MM.1S (cell line): ENCODE data around the gene OSER1.

ENCODE experiments used
- DNase-seq: peaks from one replicate; pipeline ENCODE4 v3.0.0-alpha.2; 2015
- H2AFZ ChIP-seq: fragments of 300-600 bp; sonication (generic); 2 replicates; pipeline ENCODE4 v1.6.0; 2016; ENCODE audit warnings: antibody characterized with exemption, low read length
- H3F3A ChIP-seq: fragments of 300-600 bp; sonication (generic); 2 replicates; pipeline ENCODE4 v1.6.1; 2016; ENCODE audit warnings: mild to moderate bottlenecking, antibody characterized with exemption, low read length, moderate library complexity, mixed read lengths; ENCODE audit not compliant: insufficient read depth
- H3K27ac ChIP-seq: fragments of 300-600 bp; sonication (generic); 2 replicates; pipeline ENCODE4 v1.5.1; 2016; ENCODE audit warnings: mild to moderate bottlenecking, low read length
- H3K27me3 ChIP-seq: fragments of 300-600 bp; sonication (generic); replicated peaks from 2 replicates; pipeline ENCODE4 v1.6.0; 2016; ENCODE audit warnings: low read length; ENCODE audit not compliant: insufficient read depth
- H3K36me3 ChIP-seq: fragments of 300-600 bp; sonication (generic); replicated peaks from 2 replicates; pipeline ENCODE4 v1.6.1; 2016; ENCODE audit warnings: mild to moderate bottlenecking, low read length, mixed read lengths; ENCODE audit not compliant: insufficient read depth
- H3K4me1 ChIP-seq: fragments of 300-600 bp; sonication (generic); 2 replicates; pipeline ENCODE4 v1.6.1; 2016; ENCODE audit warnings: low read length, mixed read lengths
- H3K4me2 ChIP-seq: fragments of 300-600 bp; sonication (generic); 2 replicates; pipeline ENCODE4 v1.6.0; 2016; ENCODE audit warnings: low read depth, low read length
- H3K4me3 ChIP-seq: fragments of 300-600 bp; sonication (generic); 2 replicates; pipeline ENCODE4 v1.5.1; 2016; ENCODE audit warnings: low read length, mixed read lengths
- H3K79me2 ChIP-seq: fragments of 300-600 bp; sonication (generic); 2 replicates; pipeline ENCODE4 v1.6.1; 2016; ENCODE audit warnings: mixed run types, low read length, mixed read lengths
- H3K9ac ChIP-seq: fragments of 300-600 bp; sonication (generic); 2 replicates; pipeline ENCODE4 v1.6.1; 2016; ENCODE audit warnings: low read length, mixed read lengths
- H3K9me2 ChIP-seq: fragments of 300-600 bp; sonication (generic); replicated peaks from 2 replicates; pipeline ENCODE4 v1.6.1; 2016; ENCODE audit warnings: mild to moderate bottlenecking, low read length, mixed read lengths; ENCODE audit not compliant: insufficient read depth
- H3K9me3 ChIP-seq: fragments of 300-600 bp; sonication (generic); replicated peaks from 2 replicates; pipeline ENCODE4 v1.6.1; 2016; ENCODE audit warnings: mild to moderate bottlenecking, low read length, mixed read lengths; ENCODE audit not compliant: insufficient read depth
- H4K20me1 ChIP-seq: fragments of 300-600 bp; sonication (generic); 2 replicates; pipeline ENCODE4 v1.6.1; 2016; ENCODE audit warnings: mild to moderate bottlenecking, low read length, moderate library complexity, mixed read lengths; ENCODE audit not compliant: insufficient read depth
- CTCF ChIP-seq: fragments of 300-600 bp; sonication (generic); IDR thresholded peaks from 2 replicates; pipeline ENCODE4 v1.5.1; 2016; ENCODE audit warnings: antibody characterized with exemption, low read length, mixed read lengths
- EZH2 ChIP-seq: fragments of 300-600 bp; sonication (generic); optimal IDR thresholded peaks from 2 replicates; pipeline ENCODE3; 2017; ENCODE audit warnings: low read depth, mild to moderate bottlenecking, antibody characterized with exemption, low read length, mixed read lengths
- EZH2phosphoT487 ChIP-seq: fragments of 300-600 bp; sonication (generic); IDR thresholded peaks from 2 replicates; pipeline ENCODE4 v1.6.1; 2018; ENCODE audit warnings: antibody characterized with exemption, low read length

OSER1 gene

GRCh38 chr20:44199877-44200276, 10.7 kb downstream of the OSER1 start:
- Histone ChIP-seq H3K4me1 (no peaks in the 10 kb centered on the region; the same call in 1 of the 2 replicates), H3K36me3 (peaks cover 8% of the 10 kb centered on the region), H3K9me3 (no peaks in the 10 kb centered on the region), H3K27me3 (no peaks in the 10 kb centered on the region), H3K4me2 (no peak overlapping the region), H3K27ac (no peak overlapping the region), H3K9ac (no peak overlapping the region), H3F3A (no peaks in the 10 kb centered on the region), H3K9me2 (no peaks in the 10 kb centered on the region), H3K4me3 (no peak overlapping the region), H2AFZ (no peak overlapping the region), H3K79me2 (peaks cover 59% of the 10 kb centered on the region), H4K20me1 (no peaks in the 10 kb centered on the region)
- TF ChIP-seq EZH2 (no peak), EZH2phosphoT487 (no peak), CTCF (no peak)
- no peak for DNase-seq

- DNase-seq = no peak
- TF ChIP-seq EZH2 (no peak), EZH2phosphoT487 (no peak), CTCF (no peak)
- peaks cover 49% of the 10 kb centered on the region for H3K79me2 ChIP-seq
- no peak overlapping the region for H3K9ac ChIP-seq
- peaks cover 8% of the 10 kb centered on the region for H3K36me3 ChIP-seq
- no peak overlapping the region for H3K4me3 ChIP-seq
- no peak overlapping the region for H3K27ac ChIP-seq
- H4K20me1 ChIP-seq = no peaks in the 10 kb centered on the region
- H3K4me2 ChIP-seq = no peak overlapping the region
- no peak overlapping the region for H2AFZ ChIP-seq
- no peaks in the 10 kb centered on the region for H3F3A ChIP-seq
- no peaks in the 10 kb centered on the region for H3K9me3 ChIP-seq
- no peaks in the 10 kb centered on the region for H3K27me3 ChIP-seq
- H3K9me2 ChIP-seq = no peaks in the 10 kb centered on the region
- no peaks in the 10 kb centered on the region; the same call in 1 of the 2 replicates for H3K4me1 ChIP-seq
These were observed 11.7 kb downstream of the OSER1 start for GRCh38 chr20:44198872-44199271.

DNA sequence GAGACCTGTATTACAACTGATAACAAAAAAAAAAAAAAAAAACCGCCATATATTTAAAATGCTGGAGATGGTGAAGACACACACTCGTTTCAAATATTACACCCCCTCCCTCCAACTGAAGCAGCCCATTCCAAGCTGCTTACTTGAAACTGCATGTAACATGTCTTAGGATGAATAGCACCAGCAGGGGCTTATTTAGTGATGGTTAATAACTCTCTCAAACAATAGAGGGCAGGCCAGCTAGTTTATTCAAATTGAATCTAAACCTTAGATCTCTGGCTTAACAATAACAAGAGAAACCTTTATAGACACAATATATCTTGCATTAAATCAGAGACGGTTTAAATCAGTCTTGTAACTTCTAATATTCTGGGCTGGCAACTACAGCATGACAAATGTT, 14.3 kb downstream of the OSER1 start:
- Histone ChIP-seq H4K20me1 (no peaks in the 10 kb centered on the region), H3K9me2 (no peaks in the 10 kb centered on the region), H3K4me2 (no peak overlapping the region), H3K36me3 (peaks cover 8% of the 10 kb centered on the region), H3K27me3 (no peaks in the 10 kb centered on the region), H3K4me1 (no peaks in the 10 kb centered on the region; the same call in 1 of the 2 replicates), H3K27ac (no peak overlapping the region), H3K4me3 (no peak overlapping the region), H3K9ac (no peak overlapping the region), H3K79me2 (peaks cover 24% of the 10 kb centered on the region), H3K9me3 (no peaks in the 10 kb centered on the region), H2AFZ (no peak overlapping the region), H3F3A (no peaks in the 10 kb centered on the region)
- no peak for DNase-seq
- TF ChIP-seq EZH2 (no peak), EZH2phosphoT487 (no peak), CTCF (peak; percentile 9; the same call in 1 of the 2 replicates)
